K562 (cell line): ENCODE data around the gene CFAP70. TPM values are rescaled to one million over a fixed set of nuclear protein-coding genes. Genes with fewer than 3 reads are reported as not detected.

ENCODE experiments used
- E4F1 ChIP-seq: fragments of 250-450 bp; sonication (Bioruptor Pico); IDR thresholded peaks from 2 replicates; pipeline ENCODE4 v1.5.0; 2021; ENCODE audit warnings: mild to moderate bottlenecking, borderline replicate concordance
- FOXO4 ChIP-seq: fragments of 450-650 bp; formaldehyde crosslinking; IDR thresholded peaks from 2 replicates; pipeline ENCODE4 v1.4.0; 2020; ENCODE audit warnings: mild to moderate bottlenecking, moderate library complexity
- GATAD2B ChIP-seq: fragments of 450-650 bp; IDR thresholded peaks from 2 replicates; pipeline ENCODE4 v1.6.1; 2017; ENCODE audit warnings: mild to moderate bottlenecking, borderline replicate concordance
- KAT2B ChIP-seq: IDR thresholded peaks from one replicate; pipeline ENCODE4 v1.6.1; 2012; ENCODE audit warnings: low read depth, mild to moderate bottlenecking, control low read depth, inconsistent platforms, low read length, moderate library complexity
- MXD1 ChIP-seq: fragments of 250-450 bp; sonication (Bioruptor Pico); IDR thresholded peaks from 2 replicates; pipeline ENCODE4 v1.8.0; 2021; ENCODE audit warnings: borderline replicate concordance, mild to moderate bottlenecking, moderate library complexity; ENCODE audit not compliant: poor library complexity, severe bottlenecking
- NFE2 ChIP-seq: IDR thresholded peaks from 2 replicates; pipeline ENCODE4 v1.6.1; 2014; ENCODE audit warnings: antibody characterized with exemption, low read depth
- NFIX ChIP-seq: fragments of 250-450 bp; sonication (Bioruptor Pico); IDR thresholded peaks from 2 replicates; pipeline ENCODE4 v1.4.0; 2020; ENCODE audit warnings: low read depth, mild to moderate bottlenecking, moderate library complexity
- PML ChIP-seq: IDR thresholded peaks from 2 replicates; pipeline ENCODE4 v1.6.1; 2012; ENCODE audit warnings: low read length, inconsistent platforms
- SP2 ChIP-seq: IDR thresholded peaks from 2 replicates; pipeline ENCODE4 v1.6.1; 2011; ENCODE audit warnings: mild to moderate bottlenecking, low read depth, low read length, moderate library complexity; ENCODE audit not compliant: poor library complexity, severe bottlenecking; ENCODE audit errors: extremely low read depth
- SREBF2 ChIP-seq: sonication (generic); formaldehyde crosslinking; IDR thresholded peaks from 2 replicates; pipeline ENCODE4 v1.4.0; 2020; ENCODE audit warnings: mild to moderate bottlenecking, missing genetic modification reagents
- STAT6 ChIP-seq: sonication (generic); formaldehyde crosslinking; IDR thresholded peaks from 2 replicates; pipeline ENCODE4 v1.8.1; 2023; ENCODE audit warnings: mild to moderate bottlenecking, missing genetic modification reagents
- TFAP4 ChIP-seq: sonication (generic); formaldehyde crosslinking; IDR thresholded peaks from 2 replicates; pipeline ENCODE4 v1.8.0; 2022; ENCODE audit warnings: missing genetic modification reagents, mild to moderate bottlenecking, moderate library complexity, borderline replicate concordance
- ZNF12 ChIP-seq: sonication (generic); formaldehyde crosslinking; IDR thresholded peaks from 2 replicates; pipeline ENCODE4 v1.4.0; 2020; ENCODE audit warnings: mild to moderate bottlenecking, missing genetic modification reagents
- ZNF121 ChIP-seq: sonication (generic); formaldehyde crosslinking; conservative IDR thresholded peaks from 2 replicates; pipeline ENCODE4 v1.8.0; 2022; ENCODE audit warnings: missing genetic modification reagents
- ZNF639 ChIP-seq, 2 experiments: fragments of 200-800 bp in 1 of 2; sonication (Bioruptor generic) in 1 of 2; sonication (generic) in 1 of 2; formaldehyde crosslinking in 1 of 2; IDR thresholded peaks in 1 of 2; conservative IDR thresholded peaks in 1 of 2; 2 replicates each; pipeline versions ENCODE4 v1.5.0 to v1.6.1; 2016 to 2020; ENCODE audit warnings: missing compliant biosample characterization in 1 of 2, missing genetic modification characterization in 1 of 2, missing genetic modification reagents in 1 of 2
- polyA plus RNA-seq, 8 experiments: library from polyadenylated mRNA; depleted of rRNA in 4 of 8; stranded (reverse) in 5 of 8; unstranded in 3 of 8; fragments of >200 nt; fragmentation: Nextera tagmentation in 2 of 8; fragmentation: Illumina TruSeq in 1 of 8; extraction: Ambion mirVana in 2 of 8; extraction: Trizol in 1 of 8; gene quantifications; 2 replicates each; pipeline versions ENCODE4 v1.2.1 to v1.2.3, GENCODE V29; 2011 to 2014; ENCODE audit warnings: inconsistent platforms in 1 of 8, missing spikeins in 1 of 8
- total RNA-seq, 7 experiments: library from RNA; depleted of rRNA in 6 of 7; stranded (reverse); fragments of >200 nt in 6 of 7; fragmentation: Illumina TruSeq in 2 of 7; extraction: Trizol in 2 of 7; gene quantifications; 2 replicates each; pipeline versions ENCODE4 v1.2.1 to v1.2.3, GENCODE V29; 2011 to 2021; ENCODE audit warnings: low replicate concordance in 1 of 7

CFAP70 gene
- total and polyA plus RNA-seq, 9 of the 15 experiments (the other 6 are each of a cell fraction or from before 2014, with no cell fraction given), result 0.27 to 1.6 (median 0.86) TPM

GRCh38 chr10:73366381-73367298 is 8.0 kb upstream of the CFAP70 start (continued):
- TF ChIP-seq ZNF639 (CRISPR knock-in tag; conservative IDR thresholded peaks at IDR 0.05 in 1 of 2, IDR thresholded peaks at IDR 0.05 in 1 of 2) (peak in 1 of 2 experiments; percentile 64; a peak in 1 of 4 replicates), MXD1 (no peak), NFIX (CRISPR knock-in tag) (no peak), STAT6 (CRISPR knock-in tag) (no peak), ZNF121 (CRISPR knock-in tag) (no peak), TFAP4 (CRISPR knock-in tag) (no peak; the same call in 1 of the 2 replicates), SP2 (no peak), GATAD2B (peak; percentile 45; the same call in 1 of the 2 replicates), E4F1 (CRISPR knock-in tag) (no peak), SREBF2 (CRISPR knock-in tag) (no peak), ZNF12 (CRISPR knock-in tag) (no peak), NFE2 (peak; percentile 85), KAT2B (no peak), FOXO4 (CRISPR knock-in tag) (no peak), PML (no peak)
